Psoas muscle (tissue), 8 donors: ENCODE measurements around the gene ZNF532. TPM values are rescaled to one million over a fixed set of nuclear protein-coding genes. Genes with fewer than 3 reads are reported as not detected.

Experiments used
- ATAC-seq, 4 donors: fragments of 200-7000 bp; cut with Tn5 transposase; one replicate each; pipeline ENCODE4 v1.9.1; 2020; ENCODE audit warnings: moderate library complexity in 3 of 4, mild to moderate bottlenecking in 2 of 4
- DNase-seq, 2 donors: peaks; one replicate each; pipeline ENCODE4 v3.0.0-alpha.2; 2020
- H3K27ac ChIP-seq: fragments of 200-600 bp; one replicate; pipeline ENCODE4 v1.8.0; 2022
- H3K27me3 ChIP-seq, 3 donors: fragments of 200-600 bp in 1 of 3; one replicate each; pipeline versions ENCODE4 v1.6.1 to v1.8.0; 2013 to 2022; ENCODE audit warnings: low read length in 2 of 3, mild to moderate bottlenecking in 2 of 3, moderate library complexity in 1 of 3; ENCODE audit not compliant: insufficient read depth in 3 of 3
- H3K36me3 ChIP-seq, 2 donors: fragments of 200-600 bp in 1 of 2; one replicate each; pipeline versions ENCODE4 v1.6.1 to v1.8.0; 2013 to 2022; ENCODE audit warnings: low read depth in 1 of 2, mild to moderate bottlenecking in 1 of 2, moderate library complexity in 1 of 2; ENCODE audit not compliant: insufficient read depth in 1 of 2
- H3K4me1 ChIP-seq: fragments of 200-600 bp; one replicate; pipeline ENCODE4 v1.8.0; 2022
- H3K4me3 ChIP-seq: fragments of 200-600 bp; one replicate; pipeline ENCODE4 v1.8.0; 2022; ENCODE audit warnings: mild to moderate bottlenecking
- H3K9me3 ChIP-seq: fragments of 200-600 bp; one replicate; pipeline ENCODE4 v1.8.0; 2022
- CTCF ChIP-seq: fragments of 200-600 bp; IDR thresholded peaks from one replicate; pipeline ENCODE4 v1.8.0; 2022; ENCODE audit warnings: antibody characterized with exemption
- WGBS, 3 donors: extraction: QIAGEN DNeasy Blood & Tissue Kit; methylation state at CpG; one replicate each; pipeline versions ENCODE4 v1.1.6 to v1.1.7; 2013; 5-methylcytosine and 5-hydroxymethylcytosine counted together
- intact Hi-C, 2 donors: fragments of 100-400 bp; cut with DNase I; formaldehyde crosslinking; loops; one replicate each; pipeline versions ENCODE4 v1.11.0 to v1.14.2; 2022
- polyA plus RNA-seq, 3 donors: library from polyadenylated mRNA; stranded (reverse); fragments of 200-250 nt; gene quantifications; one replicate each; pipeline ENCODE4 v1.2.3, GENCODE V29; 2013
- total RNA-seq, 4 donors: library from RNA; stranded (reverse); fragmentation: NEBNext Ultra II Directional in 2 of 4; extraction: Animal tissue kit (Norgen Biotek cat#: 25700) in 2 of 4; gene quantifications; one replicate each; pipeline versions ENCODE4 v1.2.1 to v1.2.4, GENCODE V29; 2021 to 2023
- donor health status: healthy with polysubstance abuse.
- donor health status: DM: no; HTN: no; CAD: no; lungs with moderate emphysema.
- donor health status: Bipolar disorder and iron deficiency.
- donor health status: healthy.
- donor health status: DM: yes; HTN: yes; CAD: no.
- donor health status: DM: no; HTN: no; CAD: no.
- donor health status: DM: no; HTN: no; CAD: no.
- donor health status: DM: yes; HTN: yes; CAD: no.

The ZNF532 gene
- total and polyA plus RNA-seq, 7 donors: 13.6 to 105 (median 68.8) TPM

GRCh38 chr18:58842978-58843687, 21.5 kb upstream of the ZNF532 start:
- H3K9me3 ChIP-seq: no peaks in the 10 kb centered on the region
- DNase-seq (peak; percentile 61 to 88), ATAC-seq (peak; percentile 98)
- peak overlapping the region; percentile 79 for H3K27ac ChIP-seq
- peaks cover 25% of the 10 kb centered on the region for H3K4me1 ChIP-seq
- no peaks in the 10 kb centered on the region for H3K36me3 ChIP-seq
- no peak overlapping the region for H3K4me3 ChIP-seq
- TF ChIP-seq CTCF: no peak
- H3K27me3 ChIP-seq: no peaks in the 10 kb centered on the region
- 41 to 56% (median 48%) methylated on average over 11 of the region's 11 CpGs for WGBS, 3 donors
- intact Hi-C loops: loop anchor here in 1 of 2 donors (5.0 kb wide), 1 partner anchor 41 kb away; no protein-coding TSS in a partner anchor

- no peaks in the 10 kb centered on the region for H3K27me3 ChIP-seq
- ATAC-seq (no peak), DNase-seq (no peak)
- H3K27ac ChIP-seq: peak overlapping the region; percentile 79
- H3K9me3 ChIP-seq: no peaks in the 10 kb centered on the region
- peaks cover 23% of the 10 kb centered on the region for H3K4me1 ChIP-seq
- no peak overlapping the region for H3K4me3 ChIP-seq
- TF ChIP-seq CTCF: no peak
- WGBS, 3 donors: 68 to 74% (median 71%) methylated on average over 2 of the region's 2 CpGs
- no peaks in the 10 kb centered on the region for H3K36me3 ChIP-seq
- intact Hi-C loops: loop anchor here in 1 of 2 donors (5.0 kb wide), 1 partner anchor 41 kb away; no protein-coding TSS in a partner anchor
These were observed 21.0 kb upstream of the ZNF532 start for GRCh38 chr18:58843688-58844035.

GRCh38 chr18:58844871-58845270, 19.8 kb upstream of the ZNF532 start:
- Histone ChIP-seq H3K9me3 (no peaks in the 10 kb centered on the region), H3K4me3 (no peak overlapping the region), H3K27me3 (no peaks in the 10 kb centered on the region), H3K27ac (peak overlapping the region; percentile 79), H3K4me1 (peaks cover 29% of the 10 kb centered on the region), H3K36me3 (no peaks in the 10 kb centered on the region)
- DNase-seq (no peak), ATAC-seq (no peak)
- WGBS, 3 donors: 86 to 93% (median 89%) methylated on average over 4 of the region's 4 CpGs
- intact Hi-C loops: loop anchor here (5.0 kb wide), 2 partner anchors 43 to 53 kb away; no protein-coding TSS in a partner anchor
- TF ChIP-seq CTCF: no peak

- intact Hi-C loops: loop anchor here in 1 of 2 donors (5.0 kb wide), 1 partner anchor 54 kb away; no protein-coding TSS in a partner anchor
- DNase-seq: no peak
- Histone ChIP-seq H3K9me3 (no peaks in the 10 kb centered on the region), H3K27me3 (no peaks in the 10 kb centered on the region), H3K4me1 (peaks cover 30% of the 10 kb centered on the region), H3K27ac (peak overlapping the region; percentile 57), H3K36me3 (no peaks in the 10 kb centered on the region), H3K4me3 (no peak overlapping the region)
- ATAC-seq: no peak
- no peak for TF ChIP-seq CTCF
- 80 to 81% (median 81%) methylated on average over 17 of the region's 17 CpGs for WGBS, 3 donors
These were observed 18.6 kb upstream of the ZNF532 start for GRCh38 chr18:58845928-58846724.
